ENCODE data around the gene MAP2K5.

The MAP2K5 gene

GRCh38 chr15:67521783-67522568, 20.5 kb upstream of the MAP2K5 start:
- peak overlapping the region; percentile 71 for H3K4me3 ChIP-seq (ENCODE audit: low read depth, low read length)
- TF ChIP-seq CTCF (IDR thresholded peaks at IDR 0.05; ENCODE audit: control insufficient read depth, extremely low read depth, insufficient read depth): no peak
- peak; percentile 90 for DNase-seq (ENCODE audit: low read depth)

GRCh38 chr15:67523330-67523729, 19.2 kb upstream of the MAP2K5 start:
- no peak for TF ChIP-seq CTCF (IDR thresholded peaks at IDR 0.05; ENCODE audit: control insufficient read depth, extremely low read depth, insufficient read depth)
- no peak overlapping the region for H3K4me3 ChIP-seq (ENCODE audit: low read depth, low read length)
- no peak for DNase-seq (ENCODE audit: low read depth)

GRCh38 chr15:67524235-67524634, 18.3 kb upstream of the MAP2K5 start:
- H3K4me3 ChIP-seq (ENCODE audit: low read depth, low read length): no peak overlapping the region
- no peak for TF ChIP-seq CTCF (IDR thresholded peaks at IDR 0.05; ENCODE audit: control insufficient read depth, extremely low read depth, insufficient read depth)
- DNase-seq (ENCODE audit: low read depth): no peak

GRCh38 chr15:67528513-67528912, 14.0 kb upstream of the MAP2K5 start:
- TF ChIP-seq CTCF (IDR thresholded peaks at IDR 0.05; ENCODE audit: control insufficient read depth, extremely low read depth, insufficient read depth): no peak
- DNase-seq (ENCODE audit: low read depth): no peak
- no peak overlapping the region for H3K4me3 ChIP-seq (ENCODE audit: low read depth, low read length)

- no peak for TF ChIP-seq CTCF (IDR thresholded peaks at IDR 0.05; ENCODE audit: control insufficient read depth, extremely low read depth, insufficient read depth)
- DNase-seq (ENCODE audit: low read depth): no peak
- no peak overlapping the region for H3K4me3 ChIP-seq (ENCODE audit: low read depth, low read length)
Observed at GRCh38 chr15:67531379-67531914, 11.1 kb upstream of the MAP2K5 start.

GRCh38 chr15:67533873-67534272, 8.6 kb upstream of the MAP2K5 start:
- no peak for DNase-seq (ENCODE audit: low read depth)
- H3K4me3 ChIP-seq (ENCODE audit: low read depth, low read length): no peak overlapping the region
- no peak for TF ChIP-seq CTCF (IDR thresholded peaks at IDR 0.05; ENCODE audit: control insufficient read depth, extremely low read depth, insufficient read depth)

- no peak for TF ChIP-seq CTCF (IDR thresholded peaks at IDR 0.05; ENCODE audit: control insufficient read depth, extremely low read depth, insufficient read depth)
- DNase-seq (ENCODE audit: low read depth): no peak
- no peak overlapping the region for H3K4me3 ChIP-seq (ENCODE audit: low read depth, low read length)
Observed at GRCh38 chr15:67534360-67534759, 8.1 kb upstream of the MAP2K5 start.

Data from LNCaP clone FGC (cell line).